Measurements from ENCODE around the gene SLC2A5.

SLC2A5 gene

GRCh38 chr1:9093091-9093490 is 23.7 kb upstream of the SLC2A5 start:
- DNase-seq (ENCODE audit: low read depth): no peak

DNA sequence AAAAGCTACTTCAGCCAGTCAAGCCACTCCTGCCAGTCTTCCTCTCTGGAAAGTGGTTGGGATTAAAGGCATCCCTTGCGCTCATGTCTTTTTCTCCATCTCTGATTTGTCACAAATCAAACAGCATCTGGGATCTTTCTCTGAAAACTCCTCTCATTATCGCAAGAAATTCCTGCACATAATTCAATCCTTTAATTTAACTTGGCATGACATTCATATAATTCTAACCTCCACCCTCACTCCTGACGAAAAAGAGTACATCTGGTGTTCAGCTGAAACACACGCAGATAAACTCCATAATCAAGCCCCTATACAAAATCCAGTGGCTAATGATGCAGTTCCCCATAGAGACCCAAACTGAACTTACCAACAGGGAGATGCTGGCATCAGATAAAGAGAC is 19.4 kb upstream of the SLC2A5 start:
- DNase-seq (ENCODE audit: low read depth): no peak

GRCh38 chr1:9087411-9088125 is 18.1 kb upstream of the SLC2A5 start:
- no peak for DNase-seq (ENCODE audit: low read depth)

DNA sequence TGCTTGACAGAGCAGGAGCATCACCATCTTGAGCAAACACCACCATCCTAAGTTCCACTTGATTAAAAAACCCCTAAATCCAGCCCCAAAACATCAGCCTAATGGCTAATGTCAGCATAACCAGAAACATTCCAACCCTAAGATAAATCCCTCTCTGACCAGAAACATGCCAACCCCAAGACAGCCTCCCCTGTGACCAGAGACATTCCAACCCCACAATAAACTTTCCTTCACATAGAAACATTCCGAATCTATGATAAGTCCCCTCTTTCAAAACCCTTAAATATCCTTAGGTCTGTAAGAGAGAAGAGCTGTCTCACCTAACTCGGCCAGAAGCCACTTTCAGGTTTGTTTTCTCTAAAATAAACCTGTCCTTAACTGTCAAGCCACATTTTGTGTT is 17.4 kb upstream of the SLC2A5 start:
- DNase-seq (ENCODE audit: low read depth): no peak

DNA sequence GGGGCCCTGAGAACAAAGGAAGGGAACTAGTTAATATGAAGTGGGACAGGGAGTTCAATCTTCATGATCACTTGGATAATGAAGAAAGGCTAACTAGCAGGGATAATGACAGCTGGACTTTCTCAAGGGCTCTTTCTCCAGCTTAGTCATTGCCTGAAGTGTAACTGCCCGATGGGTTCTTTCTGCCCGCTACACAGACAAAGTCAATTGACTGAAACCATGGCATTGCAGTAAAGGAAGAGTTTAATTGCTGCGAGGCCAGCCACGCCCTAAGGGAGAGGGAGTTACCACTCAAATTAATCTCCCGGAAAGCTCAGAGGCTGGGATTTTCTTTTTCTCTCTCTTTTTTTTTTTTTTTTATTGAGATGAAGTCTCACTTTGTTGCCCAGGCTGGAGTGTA is 16.6 kb upstream of the SLC2A5 start:
- no peak for DNase-seq (ENCODE audit: low read depth)

GRCh38 chr1:9085306-9085940 is 16.0 kb upstream of the SLC2A5 start:
- DNase-seq (ENCODE audit: low read depth): no peak

DNA sequence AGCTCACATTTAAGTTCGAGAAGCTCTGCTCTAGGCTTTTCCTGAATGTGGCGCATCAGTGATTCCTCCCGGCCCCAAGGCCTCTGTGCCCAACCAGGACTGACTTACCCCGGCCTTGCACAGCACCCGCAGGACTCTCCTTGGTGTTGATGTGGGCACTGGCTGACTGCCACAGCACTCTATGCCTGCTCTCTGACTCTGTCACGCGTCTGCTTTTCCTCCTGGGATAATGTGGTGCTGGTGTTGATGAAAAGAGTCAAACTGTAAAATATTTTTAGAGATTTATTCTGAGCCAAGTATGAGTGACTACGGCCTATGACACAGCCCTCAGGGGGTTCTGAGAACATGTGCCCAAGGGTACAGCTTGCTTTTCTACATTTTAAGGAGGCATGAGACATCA is 15.5 kb upstream of the SLC2A5 start:
- DNase-seq (ENCODE audit: low read depth): no peak

DNA sequence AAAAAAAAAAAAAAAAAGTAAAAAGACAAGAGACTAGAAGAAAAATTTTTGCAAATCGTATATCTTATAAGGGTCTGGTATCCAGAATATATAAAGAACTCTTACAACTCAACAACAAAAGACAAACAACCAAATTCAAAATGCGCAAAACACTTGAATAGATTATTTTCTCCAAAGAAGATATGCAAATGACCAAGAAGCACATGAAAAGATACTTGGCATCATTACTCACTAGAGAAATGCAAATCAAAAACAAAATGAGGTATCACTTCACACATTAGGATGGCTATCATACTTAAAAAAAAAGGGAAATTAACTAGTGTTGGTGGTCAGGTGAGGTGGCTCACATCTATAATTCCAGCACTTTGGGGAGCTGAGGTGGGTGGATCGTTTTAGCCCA is 12.0 kb upstream of the SLC2A5 start:
- no peak for DNase-seq (ENCODE audit: low read depth)

GRCh38 chr1:9080705-9081291 is 11.4 kb upstream of the SLC2A5 start:
- DNase-seq (ENCODE audit: low read depth): no peak

GRCh38 chr1:9079988-9080704 is 10.7 kb upstream of the SLC2A5 start:
- DNase-seq (ENCODE audit: low read depth): no peak

- DNase-seq (ENCODE audit: low read depth): no peak
Observed at GRCh38 chr1:9078752-9079500, 9.5 kb upstream of the SLC2A5 start.

DNA sequence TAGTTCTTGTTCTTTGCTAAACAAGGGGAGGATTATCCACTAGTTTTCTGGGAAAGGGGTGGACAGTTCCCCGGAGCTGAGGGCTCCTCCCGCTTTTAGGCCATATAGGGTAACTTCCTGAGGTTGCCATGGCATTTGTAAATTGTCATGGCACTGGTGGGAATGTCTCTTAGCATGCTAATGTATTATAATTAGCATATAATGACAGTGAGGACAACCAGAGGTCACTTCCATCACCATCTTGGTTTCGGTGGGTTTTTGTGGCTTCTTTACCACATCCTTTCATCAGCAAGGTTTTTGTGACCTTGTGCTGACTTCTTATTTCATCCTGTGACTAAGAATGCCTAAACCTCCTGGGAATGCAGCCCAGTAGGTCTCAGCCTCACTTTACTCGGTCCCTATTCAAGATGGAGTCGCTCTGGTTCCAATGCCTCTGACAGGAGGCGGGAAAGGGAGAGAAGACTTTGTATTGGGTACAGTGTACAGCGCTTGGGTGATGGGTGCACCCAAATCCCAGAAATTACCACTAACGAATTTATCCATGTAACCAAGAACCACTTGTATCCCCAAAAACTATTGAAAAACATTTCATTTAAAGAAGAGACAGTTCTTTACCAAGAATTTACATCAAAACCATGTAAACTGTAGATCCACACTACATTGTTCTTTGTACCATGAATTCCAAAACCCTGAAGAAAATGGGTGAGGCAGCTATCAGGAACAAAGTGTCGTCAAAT is 8.7 kb upstream of the SLC2A5 start:
- no peak for DNase-seq (ENCODE audit: low read depth)

GRCh38 chr1:9075022-9075421 is 5.6 kb upstream of the SLC2A5 start:
- no peak for DNase-seq (ENCODE audit: low read depth)

DNA sequence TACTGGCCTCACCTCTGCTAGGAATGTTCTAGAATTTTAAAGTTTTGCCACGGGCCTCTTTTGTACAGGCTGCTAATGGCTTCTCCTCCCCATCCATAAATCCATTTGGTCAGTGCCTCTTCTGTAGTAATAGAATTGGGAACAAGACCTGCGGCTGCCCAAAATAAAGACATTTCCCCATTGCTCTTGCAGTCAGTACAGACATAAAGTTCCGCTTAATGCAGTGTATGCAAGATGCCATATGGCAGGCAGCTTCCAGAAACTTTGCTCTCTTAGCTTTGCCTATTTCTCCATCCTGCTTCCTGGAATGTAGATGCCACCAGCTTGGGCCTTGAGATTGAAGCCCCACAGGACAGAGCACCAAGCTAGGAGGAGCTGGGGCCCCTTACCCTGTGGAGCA is 3.7 kb upstream of the SLC2A5 start:
- DNase-seq (ENCODE audit: low read depth): no peak

GRCh38 chr1:9071554-9072235 is 2.3 kb upstream of the SLC2A5 start:
- DNase-seq (ENCODE audit: low read depth): no peak

- DNase-seq (ENCODE audit: low read depth): no peak
Observed at GRCh38 chr1:9070486-9070885, 1.1 kb upstream of the SLC2A5 start.

DNA sequence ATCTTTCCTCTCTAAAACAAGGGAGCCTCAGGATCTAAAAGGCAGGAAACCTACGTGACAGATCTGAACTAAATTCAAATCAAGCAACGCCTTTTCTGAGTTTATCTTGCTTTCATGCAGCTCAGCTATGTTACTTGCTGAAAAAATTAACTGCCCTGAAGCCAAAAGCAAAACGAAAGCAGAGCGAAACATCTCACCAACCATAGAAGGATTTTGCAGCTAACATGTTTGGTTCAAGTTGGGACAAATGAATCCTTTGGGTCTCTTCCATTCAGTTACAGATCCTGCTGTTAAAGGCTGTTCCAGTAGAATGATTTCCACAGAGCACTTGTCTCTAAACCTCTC is 482 bp downstream of the SLC2A5 start:
- DNase-seq (ENCODE audit: low read depth): no peak

DNA sequence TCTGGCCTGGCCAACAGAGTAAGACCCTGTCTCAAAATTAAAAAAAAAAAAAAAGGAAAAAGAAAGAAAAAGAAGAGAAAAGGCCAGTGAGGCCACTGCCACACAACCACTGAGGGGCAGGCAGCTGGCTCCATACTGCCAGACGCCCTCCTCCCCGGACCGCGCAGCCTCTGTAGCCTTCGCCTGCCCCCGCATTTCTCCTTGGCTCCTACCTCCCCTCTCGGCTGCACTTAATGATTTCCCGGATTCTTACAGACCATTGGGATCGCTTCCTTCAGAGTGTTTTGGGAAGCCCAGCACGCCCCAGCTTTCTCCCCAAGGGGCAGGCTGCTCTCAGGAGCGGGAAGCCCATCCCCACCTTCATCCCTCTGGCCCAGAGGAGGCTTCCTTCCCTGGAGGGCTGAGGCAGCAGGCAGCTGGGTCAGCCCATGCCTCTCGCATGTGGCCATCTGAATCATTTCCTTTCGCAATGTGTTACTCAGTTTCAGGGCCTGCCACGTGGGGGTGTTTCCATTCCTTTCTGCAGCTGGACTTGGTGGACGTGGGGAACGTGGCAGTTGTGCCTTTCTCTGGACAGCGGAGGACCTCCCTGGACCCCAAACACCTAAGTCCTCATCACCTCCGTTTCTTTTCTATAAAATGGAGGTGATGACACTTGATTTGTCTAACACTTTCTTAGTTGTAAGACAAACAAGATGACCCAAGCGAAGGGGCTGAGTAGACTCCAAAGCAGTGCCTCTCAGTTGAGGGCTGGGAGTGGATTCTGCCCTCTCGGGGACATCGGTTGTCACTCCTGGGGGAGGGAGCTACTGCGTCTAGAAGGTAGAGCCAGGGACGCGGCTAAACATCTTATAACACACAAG is 2.3 kb downstream of the SLC2A5 start:
- no peak for DNase-seq (ENCODE audit: low read depth)

DNA sequence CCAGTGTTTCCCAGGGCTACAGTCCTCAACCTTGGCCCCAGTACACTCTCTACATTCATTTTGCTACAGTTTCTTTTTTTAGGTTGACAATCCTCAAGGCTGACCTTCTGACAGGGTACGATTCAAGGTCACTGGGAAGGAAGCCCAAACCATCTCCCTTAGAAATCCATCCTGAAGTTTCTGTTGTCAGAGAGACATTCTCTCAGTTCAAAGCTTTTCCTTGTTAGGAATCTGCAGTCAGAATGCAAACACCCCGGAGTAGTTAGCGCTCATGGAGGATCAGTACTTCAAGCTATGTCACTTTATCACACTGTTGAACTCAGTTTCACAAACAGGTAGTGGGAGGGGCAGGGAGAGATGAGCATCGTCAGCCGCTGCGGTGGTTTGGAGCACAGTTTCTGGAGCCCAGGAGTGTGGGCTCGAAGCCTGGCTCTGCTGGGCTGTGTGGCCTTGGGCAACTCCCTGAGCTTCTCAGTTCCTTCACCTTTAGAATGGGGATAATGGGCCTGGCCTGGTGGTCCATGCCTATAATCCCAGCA is 4.2 kb downstream of the SLC2A5 start:
- no peak for DNase-seq (ENCODE audit: low read depth)

DNA sequence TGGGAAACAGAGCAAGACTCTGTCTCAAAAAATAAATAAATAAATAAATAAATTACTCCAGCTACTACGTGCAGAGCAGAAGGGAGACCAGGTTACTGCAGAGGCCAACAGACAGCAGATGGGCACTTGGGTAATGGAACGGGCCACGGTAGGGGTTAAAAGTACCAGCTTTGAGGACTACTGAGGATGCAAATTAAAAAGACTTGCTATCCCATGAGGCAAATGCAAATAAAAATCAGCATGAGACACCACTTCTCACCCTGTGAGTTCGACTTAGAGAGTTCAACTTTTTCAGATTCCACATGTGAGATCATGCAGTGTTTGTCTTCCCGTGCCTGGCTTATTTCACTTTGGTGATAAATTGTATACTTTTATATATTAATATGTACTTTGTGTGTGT is 6.6 kb downstream of the SLC2A5 start:
- no peak for DNase-seq (ENCODE audit: low read depth)

Data from T-helper 22 cell (primary cell).